HL-60 (cell line): ENCODE data around the gene RNF40.

Experiments
- DNase-seq, 2 experiments: peaks; one replicate each; pipeline ENCODE4 v3.0.0-alpha.2; 2010 to 2020; ENCODE audit warnings: low read depth in 1 of 2, low spot score in 1 of 2
- H3K27ac ChIP-seq: fragments of 250-450 bp; sonication (Bioruptor Pico); replicated peaks from 2 replicates; pipeline ENCODE4 v1.5.1; 2020; ENCODE audit warnings: mild to moderate bottlenecking, moderate library complexity
- H3K27me3 ChIP-seq: fragments of 250-450 bp; sonication (Bioruptor Pico); 2 replicates; pipeline ENCODE4 v1.5.1; 2021; ENCODE audit warnings: mild to moderate bottlenecking, moderate library complexity; ENCODE audit not compliant: insufficient read depth, poor library complexity, severe bottlenecking
- H3K4me3 ChIP-seq: replicated peaks from 2 replicates; pipeline ENCODE4 v1.5.1; 2011; ENCODE audit warnings: mild to moderate bottlenecking, control low read depth, low read length; ENCODE audit not compliant: insufficient read depth
- GABPA ChIP-seq: IDR thresholded peaks from 2 replicates; pipeline ENCODE4 v1.6.1; 2012; ENCODE audit warnings: low read depth
- POLR2AphosphoS5 ChIP-seq: IDR thresholded peaks from 2 replicates; pipeline ENCODE4 v1.6.1; 2012; ENCODE audit warnings: low read depth
- SPI1 ChIP-seq: IDR thresholded peaks from 2 replicates; pipeline ENCODE4 v1.6.1; 2012; ENCODE audit warnings: low read depth, mild to moderate bottlenecking, borderline replicate concordance
- TF ChIP-seq, protein P1 (sequence below): IDR thresholded peaks from 2 replicates; pipeline ENCODE4 v1.6.1; 2012; ENCODE audit warnings: low read depth; ENCODE audit not compliant: insufficient replicate concordance
- TF ChIP-seq, protein P2 (sequence below): IDR thresholded peaks from one replicate; pipeline ENCODE4 v1.5.1; 2011; ENCODE audit warnings: low read length, control low read depth, inconsistent platforms; ENCODE audit not compliant: insufficient read depth

The RNF40 gene

DNA sequence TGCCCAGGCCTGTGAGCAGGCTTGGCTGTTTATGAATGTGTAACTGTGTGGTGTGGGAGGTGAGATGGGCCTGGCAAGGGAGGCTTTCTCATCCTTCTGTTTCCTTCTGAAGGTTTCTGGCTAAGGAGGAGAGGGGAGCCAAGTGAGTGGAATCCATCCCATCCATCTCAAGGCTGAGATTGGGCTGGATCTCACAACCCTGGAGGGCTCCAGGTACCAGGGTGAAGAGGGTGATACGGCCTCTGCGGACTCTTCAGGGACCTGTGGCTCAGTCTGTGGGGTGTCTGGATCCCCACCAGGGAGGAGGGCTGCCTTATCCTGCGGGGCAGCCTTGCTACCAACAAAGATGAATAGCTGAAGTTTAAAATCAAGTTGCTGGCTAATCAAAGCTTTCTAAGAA is 17.9 kb downstream of the RNF40 start:
- Histone ChIP-seq H3K27ac (peak overlapping the region; percentile 79), H3K27me3 (no peaks in the 10 kb centered on the region), H3K4me3 (no peak overlapping the region)
- no peak for DNase-seq
- TF ChIP-seq, protein P1, sequence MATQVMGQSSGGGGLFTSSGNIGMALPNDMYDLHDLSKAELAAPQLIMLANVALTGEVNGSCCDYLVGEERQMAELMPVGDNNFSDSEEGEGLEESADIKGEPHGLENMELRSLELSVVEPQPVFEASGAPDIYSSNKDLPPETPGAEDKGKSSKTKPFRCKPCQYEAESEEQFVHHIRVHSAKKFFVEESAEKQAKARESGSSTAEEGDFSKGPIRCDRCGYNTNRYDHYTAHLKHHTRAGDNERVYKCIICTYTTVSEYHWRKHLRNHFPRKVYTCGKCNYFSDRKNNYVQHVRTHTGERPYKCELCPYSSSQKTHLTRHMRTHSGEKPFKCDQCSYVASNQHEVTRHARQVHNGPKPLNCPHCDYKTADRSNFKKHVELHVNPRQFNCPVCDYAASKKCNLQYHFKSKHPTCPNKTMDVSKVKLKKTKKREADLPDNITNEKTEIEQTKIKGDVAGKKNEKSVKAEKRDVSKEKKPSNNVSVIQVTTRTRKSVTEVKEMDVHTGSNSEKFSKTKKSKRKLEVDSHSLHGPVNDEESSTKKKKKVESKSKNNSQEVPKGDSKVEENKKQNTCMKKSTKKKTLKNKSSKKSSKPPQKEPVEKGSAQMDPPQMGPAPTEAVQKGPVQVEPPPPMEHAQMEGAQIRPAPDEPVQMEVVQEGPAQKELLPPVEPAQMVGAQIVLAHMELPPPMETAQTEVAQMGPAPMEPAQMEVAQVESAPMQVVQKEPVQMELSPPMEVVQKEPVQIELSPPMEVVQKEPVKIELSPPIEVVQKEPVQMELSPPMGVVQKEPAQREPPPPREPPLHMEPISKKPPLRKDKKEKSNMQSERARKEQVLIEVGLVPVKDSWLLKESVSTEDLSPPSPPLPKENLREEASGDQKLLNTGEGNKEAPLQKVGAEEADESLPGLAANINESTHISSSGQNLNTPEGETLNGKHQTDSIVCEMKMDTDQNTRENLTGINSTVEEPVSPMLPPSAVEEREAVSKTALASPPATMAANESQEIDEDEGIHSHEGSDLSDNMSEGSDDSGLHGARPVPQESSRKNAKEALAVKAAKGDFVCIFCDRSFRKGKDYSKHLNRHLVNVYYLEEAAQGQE: no peak
- TF ChIP-seq SPI1 (no peak), POLR2AphosphoS5 (no peak), GABPA (no peak)

DNA sequence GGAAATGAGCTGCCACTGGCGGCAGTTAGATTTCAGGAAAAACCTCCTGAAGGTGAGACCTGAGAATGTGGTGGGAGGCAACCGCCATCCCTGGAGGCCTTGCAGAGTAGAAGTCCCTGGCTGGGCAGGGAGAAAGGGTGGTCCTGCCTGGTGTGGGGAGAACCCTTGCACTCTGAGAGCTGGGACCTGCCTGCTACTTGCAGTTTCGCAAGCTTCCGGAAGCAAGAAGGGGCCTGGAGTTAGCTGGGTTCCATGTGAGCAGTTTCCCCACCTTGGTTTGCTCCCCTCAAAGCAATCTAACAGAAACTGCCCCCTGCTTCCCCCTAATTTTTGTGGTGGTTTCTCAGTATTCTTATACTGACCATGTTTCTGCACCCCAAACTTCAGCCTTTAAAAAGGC is 18.4 kb downstream of the RNF40 start:
- TF ChIP-seq SPI1 (peak; percentile 32; the same call in 1 of the 2 replicates), POLR2AphosphoS5 (0 out of 2 replicates have a peak, but pooled peaks have one; percentile 14), GABPA (no peak)
- DNase-seq: peak in 1 of 2 experiments; percentile 67
- Histone ChIP-seq H3K4me3 (no peak overlapping the region), H3K27ac (peak overlapping the region; percentile 79), H3K27me3 (no peaks in the 10 kb centered on the region)

DNA sequence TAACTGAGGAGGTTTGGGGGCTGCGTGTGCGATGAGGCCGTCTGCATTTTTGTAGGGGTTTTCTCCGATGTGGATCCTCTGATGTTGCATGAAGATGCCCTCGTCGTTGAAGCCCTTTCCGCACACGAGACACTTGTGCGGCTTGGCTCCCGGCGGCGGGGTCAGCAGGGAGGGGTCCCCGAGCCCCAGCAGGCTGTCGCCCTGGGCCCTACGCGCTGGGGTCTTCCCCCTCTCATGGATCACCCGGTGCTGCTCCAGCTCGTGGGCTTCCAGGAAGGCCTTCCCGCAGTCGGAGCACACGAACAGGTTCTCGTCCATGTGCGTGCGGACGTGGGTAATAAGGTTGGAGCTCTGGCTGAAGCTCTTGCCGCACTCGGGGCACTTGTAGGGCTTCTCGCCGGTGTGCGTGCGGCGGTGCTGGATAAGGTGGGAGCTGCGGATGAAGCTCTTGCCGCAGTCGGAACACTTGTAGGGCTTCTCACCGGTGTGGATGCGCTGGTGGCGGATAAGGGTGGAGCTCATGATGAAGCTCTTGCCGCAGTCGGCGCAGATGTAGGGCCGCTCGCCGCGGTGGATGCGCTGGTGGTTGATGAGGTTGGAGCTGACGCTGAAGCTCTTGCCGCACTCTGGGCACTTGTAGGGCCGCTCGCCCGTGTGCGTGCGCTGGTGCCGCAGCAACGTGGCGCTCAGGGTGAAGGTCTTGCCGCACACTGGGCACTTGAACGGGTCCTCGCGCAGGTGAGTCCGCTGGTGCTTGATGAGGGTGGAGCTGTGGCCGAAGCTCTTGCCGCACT is 20.6 kb downstream of the RNF40 start:
- no peaks in the 10 kb centered on the region for H3K27me3 ChIP-seq
- H3K27ac ChIP-seq: no peak overlapping the region
- no peak overlapping the region for H3K4me3 ChIP-seq
- no peak for TF ChIP-seq POLR2AphosphoS5
- TF ChIP-seq SPI1: no peak
- TF ChIP-seq, protein P2, sequence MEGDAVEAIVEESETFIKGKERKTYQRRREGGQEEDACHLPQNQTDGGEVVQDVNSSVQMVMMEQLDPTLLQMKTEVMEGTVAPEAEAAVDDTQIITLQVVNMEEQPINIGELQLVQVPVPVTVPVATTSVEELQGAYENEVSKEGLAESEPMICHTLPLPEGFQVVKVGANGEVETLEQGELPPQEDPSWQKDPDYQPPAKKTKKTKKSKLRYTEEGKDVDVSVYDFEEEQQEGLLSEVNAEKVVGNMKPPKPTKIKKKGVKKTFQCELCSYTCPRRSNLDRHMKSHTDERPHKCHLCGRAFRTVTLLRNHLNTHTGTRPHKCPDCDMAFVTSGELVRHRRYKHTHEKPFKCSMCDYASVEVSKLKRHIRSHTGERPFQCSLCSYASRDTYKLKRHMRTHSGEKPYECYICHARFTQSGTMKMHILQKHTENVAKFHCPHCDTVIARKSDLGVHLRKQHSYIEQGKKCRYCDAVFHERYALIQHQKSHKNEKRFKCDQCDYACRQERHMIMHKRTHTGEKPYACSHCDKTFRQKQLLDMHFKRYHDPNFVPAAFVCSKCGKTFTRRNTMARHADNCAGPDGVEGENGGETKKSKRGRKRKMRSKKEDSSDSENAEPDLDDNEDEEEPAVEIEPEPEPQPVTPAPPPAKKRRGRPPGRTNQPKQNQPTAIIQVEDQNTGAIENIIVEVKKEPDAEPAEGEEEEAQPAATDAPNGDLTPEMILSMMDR: no peak
- TF ChIP-seq, protein P1: no peak
- TF ChIP-seq GABPA: no peak
- DNase-seq: no peak

DNA sequence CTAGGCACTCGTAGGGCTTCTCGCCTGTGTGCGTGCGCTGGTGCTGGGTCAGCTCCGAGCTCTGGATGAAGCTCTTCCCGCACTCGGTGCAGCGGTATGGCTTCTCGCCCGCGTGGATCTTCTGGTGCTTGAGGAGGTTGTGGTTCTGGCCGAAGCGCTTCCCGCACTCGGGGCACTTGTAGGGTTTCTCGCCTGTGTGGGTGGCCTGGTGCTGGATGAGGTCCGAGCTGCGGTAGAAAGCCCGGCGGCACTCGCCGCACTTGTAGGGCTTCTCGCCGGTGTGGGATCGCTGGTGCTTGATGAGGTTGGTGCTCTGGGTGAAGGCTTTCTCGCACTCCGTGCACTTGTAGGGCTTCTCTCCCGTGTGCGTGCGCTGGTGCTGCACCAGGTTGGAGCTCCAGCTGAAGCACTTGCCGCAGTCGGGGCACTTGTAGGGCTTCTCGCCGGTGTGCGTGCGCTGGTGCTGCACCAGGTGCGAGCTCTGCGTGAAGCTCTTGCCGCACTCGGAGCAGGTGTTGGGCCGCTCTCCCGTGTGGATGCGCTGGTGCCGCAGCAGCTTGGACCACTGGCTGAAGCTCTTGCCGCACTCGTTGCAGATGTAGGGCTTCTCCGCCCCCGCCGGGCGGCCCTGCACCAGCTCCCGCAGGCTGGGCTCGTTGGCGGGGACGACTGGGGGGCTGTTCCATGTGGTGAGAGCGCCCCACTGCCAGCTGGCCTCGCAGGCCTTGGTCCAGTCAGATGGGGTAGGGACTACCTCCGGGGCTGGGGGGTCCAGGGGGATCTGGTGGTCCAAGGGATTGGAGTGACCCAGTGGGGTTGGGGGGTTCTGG is 21.4 kb downstream of the RNF40 start:
- H3K27me3 ChIP-seq: no peaks in the 10 kb centered on the region
- no peak overlapping the region for H3K27ac ChIP-seq
- DNase-seq: no peak
- H3K4me3 ChIP-seq: no peak overlapping the region
- TF ChIP-seq, protein P2: no peak
- no peak for TF ChIP-seq GABPA
- TF ChIP-seq POLR2AphosphoS5: no peak
- TF ChIP-seq, protein P1: no peak
- TF ChIP-seq SPI1: no peak
